ENCODE measurements around the gene AP1M1.

DNA sequence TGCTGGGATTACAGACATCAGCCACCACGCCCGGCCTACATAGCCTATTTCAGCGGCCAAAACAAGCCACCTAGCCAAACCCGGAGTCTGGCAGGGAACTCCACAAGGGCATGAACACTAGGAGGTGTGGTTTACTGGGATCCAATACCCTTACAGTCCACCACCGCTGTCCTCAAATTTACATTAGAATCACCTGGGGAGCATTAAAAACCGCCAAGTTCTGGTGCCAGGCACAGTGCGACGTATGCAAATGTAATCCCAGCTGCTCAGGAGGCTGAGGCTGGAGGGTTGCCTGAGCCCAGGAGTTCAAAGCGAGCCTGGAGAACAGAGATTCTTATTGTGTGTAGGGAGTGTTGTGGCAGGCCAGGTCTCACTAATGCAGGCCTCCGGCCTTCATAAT, 4.2 kb upstream of the AP1M1 start:
- TF ChIP-seq POLR2A (IDR thresholded peaks at IDR 0.05): no peak
- TF ChIP-seq, protein P1, sequence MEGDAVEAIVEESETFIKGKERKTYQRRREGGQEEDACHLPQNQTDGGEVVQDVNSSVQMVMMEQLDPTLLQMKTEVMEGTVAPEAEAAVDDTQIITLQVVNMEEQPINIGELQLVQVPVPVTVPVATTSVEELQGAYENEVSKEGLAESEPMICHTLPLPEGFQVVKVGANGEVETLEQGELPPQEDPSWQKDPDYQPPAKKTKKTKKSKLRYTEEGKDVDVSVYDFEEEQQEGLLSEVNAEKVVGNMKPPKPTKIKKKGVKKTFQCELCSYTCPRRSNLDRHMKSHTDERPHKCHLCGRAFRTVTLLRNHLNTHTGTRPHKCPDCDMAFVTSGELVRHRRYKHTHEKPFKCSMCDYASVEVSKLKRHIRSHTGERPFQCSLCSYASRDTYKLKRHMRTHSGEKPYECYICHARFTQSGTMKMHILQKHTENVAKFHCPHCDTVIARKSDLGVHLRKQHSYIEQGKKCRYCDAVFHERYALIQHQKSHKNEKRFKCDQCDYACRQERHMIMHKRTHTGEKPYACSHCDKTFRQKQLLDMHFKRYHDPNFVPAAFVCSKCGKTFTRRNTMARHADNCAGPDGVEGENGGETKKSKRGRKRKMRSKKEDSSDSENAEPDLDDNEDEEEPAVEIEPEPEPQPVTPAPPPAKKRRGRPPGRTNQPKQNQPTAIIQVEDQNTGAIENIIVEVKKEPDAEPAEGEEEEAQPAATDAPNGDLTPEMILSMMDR (IDR thresholded peaks at IDR 0.05): no peak
- no peak for TF ChIP-seq POLR2AphosphoS5 (IDR thresholded peaks at IDR 0.05)
